Uterus (tissue), 2 donors: ENCODE data around the gene TTC7B.

Experiments used
- CTCF ChIP-seq, 4 experiments: fragments of 200-600 bp in 2 of 4; fragments of 450-650 bp in 2 of 4; sonication (generic) in 2 of 4; IDR thresholded peaks; one replicate each; pipeline ENCODE4 v1.5.1; 2016 to 2019; ENCODE audit warnings: antibody characterized with exemption in 4 of 4, mild to moderate bottlenecking in 2 of 4, moderate library complexity in 1 of 4
- POLR2A ChIP-seq, 2 donors: fragments of 450-650 bp; IDR thresholded peaks; one replicate each; pipeline ENCODE4 v1.6.1; 2016; ENCODE audit warnings: antibody characterized with exemption in 2 of 2, mild to moderate bottlenecking in 1 of 2, moderate library complexity in 1 of 2

GRCh38 chr14:90844321-90844720 lies 28.1 kb upstream of the TTC7B start:
- TF ChIP-seq CTCF (IDR thresholded peaks at IDR 0.05) (no peak), POLR2A (IDR thresholded peaks at IDR 0.05) (no peak)
